D721Med (cell line): ENCODE data around the gene ATP10B.

Source experiments
- DNase-seq: peaks from one replicate; pipeline ENCODE4 v3.0.0; 2011; ENCODE audit warnings: low spot score; ENCODE audit not compliant: insufficient read length
- FAIRE-seq: peaks from 2 replicates; lab custom pipeline; 2011; peaks lifted over from hg19 to GRCh38; lab: Jason Lieb, UNC
- TF ChIP-seq, protein P1 (sequence below): IDR thresholded peaks from 2 replicates; pipeline ENCODE4 v1.5.1; 2012; ENCODE audit warnings: mild to moderate bottlenecking, control low read depth; ENCODE audit not compliant: insufficient read depth; ENCODE audit errors: missing control alignments

Gene ATP10B

DNA sequence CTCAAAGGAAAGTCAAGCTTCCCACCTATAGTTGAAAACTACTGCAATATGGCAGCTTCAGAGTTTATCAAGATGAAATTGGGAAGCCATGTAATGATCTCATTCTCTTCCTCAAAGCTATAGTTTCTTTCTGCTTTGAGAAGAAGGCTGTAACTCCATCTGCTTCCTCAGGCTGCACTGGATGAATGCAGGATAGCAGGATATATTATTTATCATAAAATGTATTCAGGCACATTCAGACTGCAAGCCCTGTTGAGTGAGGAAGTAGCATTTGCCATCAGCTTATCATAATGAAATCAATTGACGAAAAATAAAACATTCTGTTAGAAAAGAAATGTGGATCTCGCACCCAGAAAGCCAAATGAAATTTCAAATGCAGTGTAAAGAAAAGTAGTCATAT is 560 bp downstream of the ATP10B start:
- DNase-seq (no peak), FAIRE-seq (no peak)
- TF ChIP-seq, protein P1, sequence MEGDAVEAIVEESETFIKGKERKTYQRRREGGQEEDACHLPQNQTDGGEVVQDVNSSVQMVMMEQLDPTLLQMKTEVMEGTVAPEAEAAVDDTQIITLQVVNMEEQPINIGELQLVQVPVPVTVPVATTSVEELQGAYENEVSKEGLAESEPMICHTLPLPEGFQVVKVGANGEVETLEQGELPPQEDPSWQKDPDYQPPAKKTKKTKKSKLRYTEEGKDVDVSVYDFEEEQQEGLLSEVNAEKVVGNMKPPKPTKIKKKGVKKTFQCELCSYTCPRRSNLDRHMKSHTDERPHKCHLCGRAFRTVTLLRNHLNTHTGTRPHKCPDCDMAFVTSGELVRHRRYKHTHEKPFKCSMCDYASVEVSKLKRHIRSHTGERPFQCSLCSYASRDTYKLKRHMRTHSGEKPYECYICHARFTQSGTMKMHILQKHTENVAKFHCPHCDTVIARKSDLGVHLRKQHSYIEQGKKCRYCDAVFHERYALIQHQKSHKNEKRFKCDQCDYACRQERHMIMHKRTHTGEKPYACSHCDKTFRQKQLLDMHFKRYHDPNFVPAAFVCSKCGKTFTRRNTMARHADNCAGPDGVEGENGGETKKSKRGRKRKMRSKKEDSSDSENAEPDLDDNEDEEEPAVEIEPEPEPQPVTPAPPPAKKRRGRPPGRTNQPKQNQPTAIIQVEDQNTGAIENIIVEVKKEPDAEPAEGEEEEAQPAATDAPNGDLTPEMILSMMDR, result no peak

DNA sequence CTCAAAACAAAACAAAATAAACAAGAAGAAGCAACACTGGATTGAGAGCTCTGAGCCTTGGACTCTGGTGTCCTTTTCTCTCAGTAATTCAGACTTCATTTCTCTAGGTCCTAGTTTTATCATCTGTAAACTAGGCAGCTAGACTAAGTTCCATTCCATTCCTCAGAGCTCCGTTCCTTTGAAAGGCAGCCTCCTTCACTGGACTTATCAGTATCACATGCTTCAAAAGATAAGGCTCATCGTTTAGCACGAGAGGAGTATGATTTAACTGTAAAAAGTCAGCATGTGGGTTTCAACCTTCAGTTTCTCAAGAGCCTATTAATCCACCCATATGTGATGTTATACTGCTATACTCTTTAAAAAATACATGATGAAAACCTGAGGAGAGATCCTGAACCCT is 1.6 kb downstream of the ATP10B start:
- TF ChIP-seq, protein P1, result no peak
- FAIRE-seq (no peak), DNase-seq (no peak)

DNA sequence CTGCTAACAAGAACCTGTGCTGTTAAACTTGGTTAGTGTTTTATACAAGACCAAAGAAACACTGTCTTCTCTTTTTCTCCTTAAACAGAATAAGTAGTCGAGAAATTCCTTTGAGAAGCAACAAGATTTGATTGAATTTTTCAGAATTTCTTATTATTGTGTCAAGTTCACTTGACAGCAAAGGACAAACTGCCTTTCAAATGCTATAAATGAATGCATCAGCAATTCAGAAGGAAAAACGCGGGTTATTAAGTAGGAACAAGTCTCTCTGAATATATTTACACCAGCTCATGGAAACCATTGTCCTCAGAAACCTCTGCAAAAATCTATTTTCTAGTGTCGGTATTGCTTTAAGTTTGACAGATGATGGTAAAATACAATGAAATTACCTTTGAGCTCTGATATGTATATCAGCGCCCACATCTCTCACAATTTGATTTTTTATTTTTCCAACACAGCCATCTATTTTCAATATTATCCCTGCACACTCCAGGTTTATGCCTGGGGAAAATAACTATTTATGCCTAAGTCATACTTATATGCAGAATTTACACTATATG is 4.4 kb downstream of the ATP10B start:
- FAIRE-seq, result no peak
- TF ChIP-seq, protein P1, result no peak
- no peak for DNase-seq

DNA sequence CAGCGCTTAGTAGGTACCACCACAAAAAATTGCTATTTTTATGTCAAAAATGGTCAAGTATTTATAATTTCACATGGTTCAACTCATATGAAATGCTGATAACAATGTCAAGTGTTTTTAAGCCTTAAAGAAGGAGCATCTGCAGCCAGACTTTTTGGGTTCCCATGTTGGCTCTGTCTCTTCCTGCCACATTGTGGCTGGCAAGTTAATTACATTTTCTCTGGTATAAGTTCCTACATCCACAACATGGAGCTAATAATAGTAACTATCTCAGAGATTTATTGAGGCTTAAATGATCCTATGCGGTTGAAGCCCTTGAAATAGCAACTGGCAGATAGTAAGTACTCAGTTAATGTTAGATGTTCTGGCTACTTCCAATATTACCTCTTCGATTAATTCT is 5.4 kb downstream of the ATP10B start:
- FAIRE-seq (no peak), DNase-seq (no peak)
- TF ChIP-seq, protein P1, result no peak

DNA sequence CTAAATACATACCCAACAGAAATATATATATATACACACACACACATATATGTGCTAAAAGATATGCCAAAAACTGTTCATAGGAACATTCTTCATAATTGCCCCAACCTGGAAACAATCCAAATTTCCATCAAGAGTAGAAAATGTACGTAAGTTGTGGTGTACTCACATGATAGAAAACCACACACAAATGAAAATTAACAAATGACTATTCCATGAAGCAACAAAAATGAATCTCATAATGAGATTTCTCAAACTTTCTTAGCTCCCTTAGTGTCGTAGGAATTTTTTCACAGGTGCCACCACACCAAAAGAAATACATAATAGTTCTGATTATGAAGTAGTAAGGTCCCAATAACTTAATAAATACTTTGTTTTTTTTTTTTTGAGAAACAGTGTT is 7.8 kb downstream of the ATP10B start:
- TF ChIP-seq, protein P1, result no peak
- DNase-seq (no peak), FAIRE-seq (no peak)

DNA sequence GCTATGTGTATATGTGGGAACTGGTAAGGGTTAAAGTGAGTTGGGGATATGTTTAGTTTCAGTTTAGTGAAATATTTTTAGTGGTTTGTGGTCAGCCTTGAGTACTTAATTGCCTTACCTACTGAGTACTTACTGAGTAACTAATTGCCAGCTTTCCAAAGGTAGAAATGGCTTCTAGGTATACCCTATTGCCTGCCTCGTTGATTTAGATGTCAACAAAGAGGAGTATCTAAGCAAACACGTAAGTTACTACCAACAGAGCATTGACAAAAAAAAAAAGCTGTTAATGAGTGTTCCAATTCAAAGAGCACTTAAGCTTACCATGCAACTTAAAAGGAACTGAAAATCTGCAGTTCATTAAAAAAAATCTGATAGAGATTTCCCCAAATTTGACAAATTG is 8.8 kb downstream of the ATP10B start:
- no peak for FAIRE-seq
- no peak for DNase-seq
- TF ChIP-seq, protein P1, result no peak

DNA sequence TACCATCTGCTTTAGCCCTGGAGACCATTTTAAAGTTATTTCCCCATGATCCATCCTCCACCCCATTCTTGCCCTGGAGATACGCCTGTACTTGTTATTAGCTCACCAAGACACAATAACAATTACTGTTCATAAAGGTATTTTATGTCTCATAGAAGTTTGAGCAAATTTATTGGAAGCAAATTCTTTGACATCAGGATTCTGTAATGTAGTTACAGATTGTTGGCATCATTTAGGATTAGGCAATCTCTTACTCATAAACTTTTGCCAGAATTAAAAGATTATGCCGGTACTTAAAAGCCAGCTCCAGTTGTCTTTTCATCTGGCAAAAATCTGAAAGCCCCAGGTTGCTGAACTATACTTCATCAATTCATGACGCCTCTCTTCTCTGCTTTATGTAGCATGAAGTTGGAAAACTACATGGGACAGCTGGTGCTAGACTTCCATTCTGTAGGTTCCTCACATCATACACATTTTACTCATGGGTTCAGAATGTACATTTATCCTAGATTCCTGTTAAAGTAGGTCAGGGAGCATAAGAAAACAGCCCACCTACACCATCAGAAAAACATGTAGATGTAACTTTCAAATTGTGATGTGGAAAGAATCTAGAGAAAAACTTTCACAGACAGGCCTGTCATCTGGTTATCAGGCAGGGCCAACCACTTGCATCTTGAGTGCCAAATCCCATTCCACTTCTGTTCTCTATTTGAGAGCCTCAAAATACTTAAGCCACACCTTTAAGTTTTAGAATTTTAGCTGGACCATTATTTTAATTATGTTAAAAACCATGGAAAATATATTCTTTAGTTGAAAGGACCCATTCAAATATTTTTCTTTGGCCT is 14.0 kb downstream of the ATP10B start:
- FAIRE-seq (no peak), DNase-seq (no peak)

More for the DNA sequence above, 14.0 kb downstream of the ATP10B start:
- TF ChIP-seq, protein P1, result no peak
